DOHH2 (cell line): ENCODE measurements around the gene PDE4D.

ENCODE experiments used
- H3F3A ChIP-seq: fragments of 200-600 bp; sonication (generic), shearing (Covaris generic); 2 replicates; pipeline ENCODE4 v1.6.0; 2016; ENCODE audit warnings: antibody characterized with exemption, mild to moderate bottlenecking; ENCODE audit not compliant: control insufficient read depth, insufficient read depth
- H3K27ac ChIP-seq: fragments of 200-600 bp; sonication (generic); 2 replicates; pipeline ENCODE4 v1.5.1; 2014; ENCODE audit warnings: low read depth, mild to moderate bottlenecking, low read length, moderate library complexity
- H3K27me3 ChIP-seq: fragments of 200-600 bp; sonication (generic); 2 replicates; pipeline ENCODE4 v1.6.1; 2014; ENCODE audit warnings: mild to moderate bottlenecking, low read length, mixed read lengths; ENCODE audit not compliant: control insufficient read depth
- H3K36me3 ChIP-seq: fragments of 200-600 bp; sonication (generic); 2 replicates; pipeline ENCODE4 v1.6.1; 2014; ENCODE audit warnings: mild to moderate bottlenecking, low read length, moderate library complexity, mixed read lengths; ENCODE audit not compliant: control insufficient read depth
- H3K4me1 ChIP-seq: fragments of 200-600 bp; sonication (generic); 2 replicates; pipeline ENCODE4 v1.6.1; 2014; ENCODE audit warnings: mild to moderate bottlenecking, low read length, mixed read lengths; ENCODE audit not compliant: control insufficient read depth
- H3K4me2 ChIP-seq: fragments of 200-600 bp; sonication (generic); 2 replicates; pipeline ENCODE4 v1.6.0; 2014; ENCODE audit warnings: mild to moderate bottlenecking, low read length, moderate library complexity
- H3K4me3 ChIP-seq: fragments of 200-600 bp; sonication (generic); 2 replicates; pipeline ENCODE4 v1.5.1; 2014; ENCODE audit warnings: mild to moderate bottlenecking, low read length, mixed read lengths
- H3K79me2 ChIP-seq: fragments of 200-600 bp; sonication (generic); 2 replicates; pipeline ENCODE4 v1.6.1; 2014; ENCODE audit warnings: mild to moderate bottlenecking, low read length, mixed read lengths; ENCODE audit not compliant: control insufficient read depth
- H3K9me2 ChIP-seq: fragments of 200-600 bp; sonication (generic); replicated peaks from 2 replicates; pipeline ENCODE4 v1.6.1; 2014; ENCODE audit warnings: mild to moderate bottlenecking, low read length, mixed read lengths; ENCODE audit not compliant: control insufficient read depth
- H3K9me3 ChIP-seq: fragments of 200-600 bp; sonication (generic); 2 replicates; pipeline ENCODE4 v1.6.1; 2014; ENCODE audit warnings: antibody characterized with exemption, low read length, mixed read lengths; ENCODE audit not compliant: control insufficient read depth, insufficient read depth
- H4K20me1 ChIP-seq: fragments of 200-600 bp; sonication (generic); 2 replicates; pipeline ENCODE4 v1.6.0; 2014; ENCODE audit warnings: low read depth, mild to moderate bottlenecking, antibody characterized with exemption, low read length, moderate library complexity; ENCODE audit not compliant: control insufficient read depth, insufficient read depth
- CTCF ChIP-seq: fragments of 200-600 bp; sonication (generic); IDR thresholded peaks from one replicate; pipeline ENCODE4 v1.5.1; 2014; ENCODE audit warnings: antibody characterized with exemption, mild to moderate bottlenecking, low read depth, low read length; ENCODE audit not compliant: poor library complexity, severe bottlenecking
- EZH2phosphoT487 ChIP-seq: fragments of 200-600 bp; sonication (generic); IDR thresholded peaks from 2 replicates; pipeline ENCODE4 v1.6.1; 2017; ENCODE audit warnings: borderline replicate concordance, mild to moderate bottlenecking, antibody characterized with exemption, low read length, moderate library complexity, mixed read lengths

PDE4D gene

GRCh38 chr5:59081693-59082092 lies 811.8 kb downstream of the PDE4D start:
- no peak overlapping the region for H3K27ac ChIP-seq
- no peaks in the 10 kb centered on the region for H4K20me1 ChIP-seq
- no peak overlapping the region for H3K4me2 ChIP-seq
- no peaks in the 10 kb centered on the region for H3K79me2 ChIP-seq
- H3K4me1 ChIP-seq, result no peaks in the 10 kb centered on the region
- H3K9me2 ChIP-seq, result no peaks in the 10 kb centered on the region
- peaks cover 4% of the 10 kb centered on the region; the same call in 1 of the 2 replicates for H3K27me3 ChIP-seq
- H3K36me3 ChIP-seq, result no peaks in the 10 kb centered on the region
- no peaks in the 10 kb centered on the region for H3F3A ChIP-seq
- H3K4me3 ChIP-seq, result no peak overlapping the region
- no peak for TF ChIP-seq EZH2phosphoT487
- no peak for TF ChIP-seq CTCF
- no peaks in the 10 kb centered on the region for H3K9me3 ChIP-seq

GRCh38 chr5:59079622-59080620 lies 813.6 kb downstream of the PDE4D start:
- Histone ChIP-seq H3K9me3 (no peaks in the 10 kb centered on the region), H3K27ac (no peak overlapping the region), H3K4me2 (no peak overlapping the region), H3F3A (no peaks in the 10 kb centered on the region), H3K36me3 (no peaks in the 10 kb centered on the region), H3K79me2 (no peaks in the 10 kb centered on the region), H3K4me3 (no peak overlapping the region), H3K27me3 (no peaks in the 10 kb centered on the region; the same call in 1 of the 2 replicates), H3K9me2 (no peaks in the 10 kb centered on the region), H4K20me1 (no peaks in the 10 kb centered on the region), H3K4me1 (no peaks in the 10 kb centered on the region)
- TF ChIP-seq EZH2phosphoT487, result no peak
- TF ChIP-seq CTCF, result no peak

- H3K4me3 ChIP-seq, result no peak overlapping the region
- no peaks in the 10 kb centered on the region for H3K36me3 ChIP-seq
- H3K27ac ChIP-seq, result no peak overlapping the region
- H3K9me3 ChIP-seq, result no peaks in the 10 kb centered on the region
- H3K9me2 ChIP-seq, result no peaks in the 10 kb centered on the region
- no peaks in the 10 kb centered on the region for H4K20me1 ChIP-seq
- no peak overlapping the region for H3K4me2 ChIP-seq
- H3K4me1 ChIP-seq, result no peaks in the 10 kb centered on the region
- H3K27me3 ChIP-seq, result no peaks in the 10 kb centered on the region
- H3F3A ChIP-seq, result no peaks in the 10 kb centered on the region
- TF ChIP-seq EZH2phosphoT487 (no peak), CTCF (no peak)
- no peaks in the 10 kb centered on the region for H3K79me2 ChIP-seq
Measured at GRCh38 chr5:59071755-59072549, 821.6 kb downstream of the PDE4D start.
